DOHH2 (cell line): Measurements from ENCODE around the gene ALDH1A3.

Experiments
- H3F3A ChIP-seq: fragments of 200-600 bp; sonication (generic), shearing (Covaris generic); 2 replicates; pipeline ENCODE4 v1.6.0; 2016; ENCODE audit warnings: antibody characterized with exemption, mild to moderate bottlenecking; ENCODE audit not compliant: control insufficient read depth, insufficient read depth
- H3K27ac ChIP-seq: fragments of 200-600 bp; sonication (generic); 2 replicates; pipeline ENCODE4 v1.5.1; 2014; ENCODE audit warnings: low read depth, mild to moderate bottlenecking, low read length, moderate library complexity
- H3K27me3 ChIP-seq: fragments of 200-600 bp; sonication (generic); 2 replicates; pipeline ENCODE4 v1.6.1; 2014; ENCODE audit warnings: mild to moderate bottlenecking, low read length, mixed read lengths; ENCODE audit not compliant: control insufficient read depth
- H3K36me3 ChIP-seq: fragments of 200-600 bp; sonication (generic); 2 replicates; pipeline ENCODE4 v1.6.1; 2014; ENCODE audit warnings: mild to moderate bottlenecking, low read length, moderate library complexity, mixed read lengths; ENCODE audit not compliant: control insufficient read depth
- H3K4me1 ChIP-seq: fragments of 200-600 bp; sonication (generic); 2 replicates; pipeline ENCODE4 v1.6.1; 2014; ENCODE audit warnings: mild to moderate bottlenecking, low read length, mixed read lengths; ENCODE audit not compliant: control insufficient read depth
- H3K4me2 ChIP-seq: fragments of 200-600 bp; sonication (generic); 2 replicates; pipeline ENCODE4 v1.6.0; 2014; ENCODE audit warnings: mild to moderate bottlenecking, low read length, moderate library complexity
- H3K4me3 ChIP-seq: fragments of 200-600 bp; sonication (generic); 2 replicates; pipeline ENCODE4 v1.5.1; 2014; ENCODE audit warnings: mild to moderate bottlenecking, low read length, mixed read lengths
- H3K79me2 ChIP-seq: fragments of 200-600 bp; sonication (generic); 2 replicates; pipeline ENCODE4 v1.6.1; 2014; ENCODE audit warnings: mild to moderate bottlenecking, low read length, mixed read lengths; ENCODE audit not compliant: control insufficient read depth
- H3K9me2 ChIP-seq: fragments of 200-600 bp; sonication (generic); replicated peaks from 2 replicates; pipeline ENCODE4 v1.6.1; 2014; ENCODE audit warnings: mild to moderate bottlenecking, low read length, mixed read lengths; ENCODE audit not compliant: control insufficient read depth
- H3K9me3 ChIP-seq: fragments of 200-600 bp; sonication (generic); 2 replicates; pipeline ENCODE4 v1.6.1; 2014; ENCODE audit warnings: antibody characterized with exemption, low read length, mixed read lengths; ENCODE audit not compliant: control insufficient read depth, insufficient read depth
- H4K20me1 ChIP-seq: fragments of 200-600 bp; sonication (generic); 2 replicates; pipeline ENCODE4 v1.6.0; 2014; ENCODE audit warnings: low read depth, mild to moderate bottlenecking, antibody characterized with exemption, low read length, moderate library complexity; ENCODE audit not compliant: control insufficient read depth, insufficient read depth
- EZH2phosphoT487 ChIP-seq: fragments of 200-600 bp; sonication (generic); IDR thresholded peaks from 2 replicates; pipeline ENCODE4 v1.6.1; 2017; ENCODE audit warnings: borderline replicate concordance, mild to moderate bottlenecking, antibody characterized with exemption, low read length, moderate library complexity, mixed read lengths
- TF ChIP-seq, protein P1 (sequence below): fragments of 200-600 bp; sonication (generic); IDR thresholded peaks from one replicate; pipeline ENCODE4 v1.5.1; 2014; ENCODE audit warnings: antibody characterized with exemption, mild to moderate bottlenecking, low read depth, low read length; ENCODE audit not compliant: poor library complexity, severe bottlenecking

ALDH1A3 gene

DNA sequence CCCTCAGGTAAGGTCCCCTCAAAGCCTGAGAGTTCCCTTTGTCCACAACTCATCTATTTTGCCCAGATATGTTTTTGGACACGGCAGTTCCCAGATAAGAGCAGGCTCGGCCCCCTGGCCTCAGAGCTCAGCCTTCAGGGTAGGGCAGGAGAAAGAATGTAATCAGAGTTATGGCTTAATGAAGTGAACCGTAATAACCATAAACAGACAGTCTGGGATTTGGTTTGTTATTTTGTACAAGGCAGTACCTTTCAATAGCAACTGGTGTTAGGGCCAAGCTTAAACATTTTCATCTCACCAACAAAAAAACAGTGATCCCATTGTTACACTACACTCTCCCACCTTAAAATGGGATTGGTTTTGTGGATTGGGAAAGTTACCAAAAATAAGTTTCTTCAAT, 12.2 kb upstream of the ALDH1A3 start:
- no peaks in the 10 kb centered on the region for H3K9me2 ChIP-seq
- H3F3A ChIP-seq: no peaks in the 10 kb centered on the region
- no peaks in the 10 kb centered on the region for H3K79me2 ChIP-seq
- TF ChIP-seq EZH2phosphoT487: no peak
- TF ChIP-seq, protein P1, sequence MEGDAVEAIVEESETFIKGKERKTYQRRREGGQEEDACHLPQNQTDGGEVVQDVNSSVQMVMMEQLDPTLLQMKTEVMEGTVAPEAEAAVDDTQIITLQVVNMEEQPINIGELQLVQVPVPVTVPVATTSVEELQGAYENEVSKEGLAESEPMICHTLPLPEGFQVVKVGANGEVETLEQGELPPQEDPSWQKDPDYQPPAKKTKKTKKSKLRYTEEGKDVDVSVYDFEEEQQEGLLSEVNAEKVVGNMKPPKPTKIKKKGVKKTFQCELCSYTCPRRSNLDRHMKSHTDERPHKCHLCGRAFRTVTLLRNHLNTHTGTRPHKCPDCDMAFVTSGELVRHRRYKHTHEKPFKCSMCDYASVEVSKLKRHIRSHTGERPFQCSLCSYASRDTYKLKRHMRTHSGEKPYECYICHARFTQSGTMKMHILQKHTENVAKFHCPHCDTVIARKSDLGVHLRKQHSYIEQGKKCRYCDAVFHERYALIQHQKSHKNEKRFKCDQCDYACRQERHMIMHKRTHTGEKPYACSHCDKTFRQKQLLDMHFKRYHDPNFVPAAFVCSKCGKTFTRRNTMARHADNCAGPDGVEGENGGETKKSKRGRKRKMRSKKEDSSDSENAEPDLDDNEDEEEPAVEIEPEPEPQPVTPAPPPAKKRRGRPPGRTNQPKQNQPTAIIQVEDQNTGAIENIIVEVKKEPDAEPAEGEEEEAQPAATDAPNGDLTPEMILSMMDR: no peak
- no peaks in the 10 kb centered on the region for H3K36me3 ChIP-seq
- peaks cover 3% of the 10 kb centered on the region; the same call in 1 of the 2 replicates for H3K27me3 ChIP-seq
- H3K4me1 ChIP-seq: no peaks in the 10 kb centered on the region
- no peaks in the 10 kb centered on the region for H4K20me1 ChIP-seq
- H3K4me3 ChIP-seq: no peak overlapping the region
- H3K4me2 ChIP-seq: no peak overlapping the region
- H3K9me3 ChIP-seq: peaks cover 8% of the 10 kb centered on the region; the same call in 1 of the 2 replicates
- no peak overlapping the region for H3K27ac ChIP-seq

DNA sequence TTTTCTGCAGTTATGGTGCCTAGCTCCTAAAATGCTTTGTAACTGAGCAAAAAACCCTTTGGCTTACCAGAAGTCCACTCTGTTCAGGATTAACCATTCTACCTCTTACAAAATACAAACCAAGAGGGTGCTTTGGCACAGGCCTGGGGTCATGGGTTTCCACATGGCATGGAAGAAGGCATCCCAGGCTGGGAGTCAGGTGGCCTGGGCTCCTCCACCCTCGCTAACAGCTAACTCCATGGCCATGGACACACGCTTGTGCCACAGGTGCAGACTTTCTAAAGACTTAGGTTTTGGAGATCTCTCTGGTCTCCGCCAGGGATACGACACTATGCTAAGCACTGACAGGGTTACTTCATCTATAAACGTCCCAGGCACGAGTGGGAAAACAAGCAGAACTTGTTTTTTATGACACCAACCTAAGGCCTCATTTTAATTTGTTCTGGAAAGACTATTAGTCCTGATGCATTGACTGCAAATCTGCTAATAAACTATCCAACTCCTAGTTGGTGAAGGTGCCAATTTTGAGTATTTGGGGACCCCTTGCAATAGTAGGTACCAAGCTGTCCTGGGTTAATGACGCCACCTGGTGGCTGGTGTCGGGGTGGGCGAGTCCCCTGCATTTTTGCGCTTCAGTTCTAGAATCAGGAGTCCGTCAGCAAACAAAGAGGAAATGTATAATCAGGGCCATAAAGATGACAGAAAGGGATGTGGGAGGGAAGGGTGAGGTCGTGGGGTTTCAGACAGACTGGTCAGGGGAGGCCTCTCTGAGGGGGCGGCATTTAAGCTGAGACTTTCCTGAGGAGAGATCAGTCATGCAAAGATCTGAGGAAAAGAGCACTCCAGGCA, 10.3 kb upstream of the ALDH1A3 start:
- Histone ChIP-seq H3F3A (no peaks in the 10 kb centered on the region), H3K27ac (no peak overlapping the region), H3K79me2 (no peaks in the 10 kb centered on the region), H3K4me3 (no peak overlapping the region), H3K9me2 (no peaks in the 10 kb centered on the region), H3K27me3 (peaks cover 3% of the 10 kb centered on the region; the same call in 1 of the 2 replicates), H3K4me2 (no peak overlapping the region), H4K20me1 (no peaks in the 10 kb centered on the region), H3K4me1 (no peaks in the 10 kb centered on the region), H3K9me3 (peaks cover 8% of the 10 kb centered on the region; the same call in 1 of the 2 replicates), H3K36me3 (no peaks in the 10 kb centered on the region)
- no peak for TF ChIP-seq EZH2phosphoT487
- TF ChIP-seq, protein P1: peak; percentile 82

DNA sequence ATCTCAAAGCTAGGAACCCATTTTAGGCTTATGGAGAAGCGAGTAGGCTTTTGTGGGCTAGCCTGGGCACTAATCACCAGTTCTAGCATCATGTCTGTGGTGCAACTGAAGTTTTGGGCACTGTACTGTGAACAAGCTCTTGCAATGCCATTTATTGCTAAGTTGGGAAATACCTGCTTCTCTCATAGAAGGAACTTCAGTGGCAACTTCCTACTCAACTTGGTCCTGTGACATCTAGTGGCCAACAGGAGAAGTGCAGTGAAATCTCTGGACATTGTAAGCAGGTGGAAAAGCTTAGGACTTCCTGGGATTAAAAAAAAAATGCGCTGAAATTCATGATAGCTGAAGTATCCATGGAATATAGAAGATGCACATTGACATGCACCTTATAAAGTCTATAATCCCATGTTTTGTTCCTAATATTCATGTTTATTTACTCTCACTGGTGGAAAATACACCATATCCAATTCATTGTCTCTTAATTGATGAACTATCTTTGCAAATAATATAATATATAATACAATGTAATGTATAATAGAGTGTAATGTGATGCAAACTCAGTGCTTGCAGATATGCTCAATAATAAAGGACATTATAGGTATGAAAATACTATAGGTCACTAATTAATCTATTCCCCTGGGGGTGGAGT, 6.5 kb upstream of the ALDH1A3 start:
- no peak for TF ChIP-seq EZH2phosphoT487
- TF ChIP-seq, protein P1: peak; percentile 82
- Histone ChIP-seq H3F3A (no peaks in the 10 kb centered on the region), H4K20me1 (no peaks in the 10 kb centered on the region), H3K36me3 (no peaks in the 10 kb centered on the region), H3K4me3 (no peak overlapping the region), H3K79me2 (no peaks in the 10 kb centered on the region), H3K9me3 (peaks cover 8% of the 10 kb centered on the region; the same call in 1 of the 2 replicates), H3K27ac (no peak overlapping the region), H3K27me3 (peaks cover 4% of the 10 kb centered on the region), H3K4me2 (no peak overlapping the region), H3K4me1 (no peaks in the 10 kb centered on the region), H3K9me2 (no peaks in the 10 kb centered on the region)
